Measurements from ENCODE around the gene ZRANB1.

ZRANB1 gene

DNA sequence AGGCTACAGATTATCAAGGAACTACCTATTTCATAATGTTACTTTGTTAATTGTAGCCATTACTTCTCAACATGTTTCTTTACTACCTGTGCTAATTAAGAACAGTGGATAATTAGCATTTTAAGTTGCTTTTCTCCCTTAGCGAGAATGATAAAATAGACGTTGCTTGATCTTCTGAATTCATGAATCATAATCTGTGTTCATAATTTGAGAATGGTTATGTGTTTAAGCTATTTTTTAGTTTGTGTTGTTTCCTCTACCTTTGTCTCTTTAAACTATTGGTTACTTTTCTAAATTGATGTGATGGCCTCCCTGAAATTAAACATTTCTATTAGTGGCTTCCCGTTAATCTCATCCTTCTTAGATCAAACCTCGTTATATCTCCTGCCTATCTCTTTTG lies at the start of gene ZRANB1:
Gene ZRANB1 (plus strand): TSS at position 301 of the 400 bp plus-strand sequence. CDS start 371 bp downstream, outside the sequence.
- no peaks in the 10 kb centered on the region for H3K36me3 ChIP-seq (ENCODE audit: control insufficient read depth, insufficient read depth, low read length)
- H3K9ac ChIP-seq (ENCODE audit: low read length), result no peak within 1 kb of the TSS
- no peaks in the 10 kb centered on the region for H3K4me1 ChIP-seq (ENCODE audit: control insufficient read depth, insufficient read depth, low read length)
- H3K27me3 ChIP-seq (ENCODE audit: control insufficient read depth, insufficient read depth, low read length), result no peaks in the 10 kb centered on the region
- H3K9me3 ChIP-seq (ENCODE audit: control insufficient read depth, low read length), result no peaks in the 10 kb centered on the region
- H3K4me3 ChIP-seq (ENCODE audit: low read length), result no peak within 1 kb of the TSS

DNA sequence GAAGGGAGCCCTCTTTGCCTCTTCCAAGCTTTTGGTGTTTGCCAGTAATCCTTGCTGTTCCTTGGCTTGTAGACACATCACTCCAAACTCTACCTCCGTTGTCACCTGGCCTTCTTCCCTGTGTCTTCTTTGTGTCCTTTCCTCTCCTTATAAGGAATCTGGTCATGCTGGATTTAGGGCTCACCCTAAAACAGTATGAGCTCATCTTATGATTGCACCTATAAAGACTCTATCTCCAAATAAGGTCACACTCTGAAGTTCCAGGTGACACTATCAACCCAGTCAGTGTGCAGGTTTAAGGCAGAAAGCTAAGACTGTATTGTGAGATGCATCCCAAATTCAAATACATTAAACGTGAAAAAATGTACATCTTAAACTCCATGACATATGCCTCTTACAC lies 49.0 kb upstream of the ZRANB1 start:
- no peaks in the 10 kb centered on the region for H3K9me3 ChIP-seq (ENCODE audit: control insufficient read depth, low read length)
- H3K9ac ChIP-seq (ENCODE audit: low read length), result no peak overlapping the region
- H3K4me1 ChIP-seq (ENCODE audit: control insufficient read depth, insufficient read depth, low read length), result no peaks in the 10 kb centered on the region
- no peaks in the 10 kb centered on the region for H3K36me3 ChIP-seq (ENCODE audit: control insufficient read depth, insufficient read depth, low read length)
- H3K4me3 ChIP-seq (ENCODE audit: low read length), result no peak overlapping the region
- no peaks in the 10 kb centered on the region for H3K27me3 ChIP-seq (ENCODE audit: control insufficient read depth, insufficient read depth, low read length)

- H3K4me1 ChIP-seq (ENCODE audit: control insufficient read depth, insufficient read depth, low read length), result no peaks in the 10 kb centered on the region
- no peak overlapping the region for H3K4me3 ChIP-seq (ENCODE audit: low read length)
- H3K9me3 ChIP-seq (ENCODE audit: control insufficient read depth, low read length), result no peaks in the 10 kb centered on the region
- H3K9ac ChIP-seq (ENCODE audit: low read length), result no peak overlapping the region
- no peaks in the 10 kb centered on the region for H3K36me3 ChIP-seq (ENCODE audit: control insufficient read depth, insufficient read depth, low read length)
- H3K27me3 ChIP-seq (ENCODE audit: control insufficient read depth, insufficient read depth, low read length), result no peaks in the 10 kb centered on the region
Measured at GRCh38 chr10:124894569-124895215, 47.2 kb upstream of the ZRANB1 start.

- H3K27me3 ChIP-seq (ENCODE audit: control insufficient read depth, insufficient read depth, low read length), result no peaks in the 10 kb centered on the region
- no peaks in the 10 kb centered on the region for H3K9me3 ChIP-seq (ENCODE audit: control insufficient read depth, low read length)
- H3K9ac ChIP-seq (ENCODE audit: low read length), result no peak overlapping the region
- H3K4me1 ChIP-seq (ENCODE audit: control insufficient read depth, insufficient read depth, low read length), result no peaks in the 10 kb centered on the region
- H3K4me3 ChIP-seq (ENCODE audit: low read length), result no peak overlapping the region
- H3K36me3 ChIP-seq (ENCODE audit: control insufficient read depth, insufficient read depth, low read length), result no peaks in the 10 kb centered on the region
Measured at GRCh38 chr10:124896751-124897150, 45.2 kb upstream of the ZRANB1 start.

GRCh38 chr10:124898471-124898870 lies 43.5 kb upstream of the ZRANB1 start:
- no peak overlapping the region for H3K9ac ChIP-seq (ENCODE audit: low read length)
- H3K4me1 ChIP-seq (ENCODE audit: control insufficient read depth, insufficient read depth, low read length), result no peaks in the 10 kb centered on the region
- no peaks in the 10 kb centered on the region for H3K36me3 ChIP-seq (ENCODE audit: control insufficient read depth, insufficient read depth, low read length)
- H3K4me3 ChIP-seq (ENCODE audit: low read length), result no peak overlapping the region
- H3K9me3 ChIP-seq (ENCODE audit: control insufficient read depth, low read length), result no peaks in the 10 kb centered on the region
- H3K27me3 ChIP-seq (ENCODE audit: control insufficient read depth, insufficient read depth, low read length), result no peaks in the 10 kb centered on the region

DNA sequence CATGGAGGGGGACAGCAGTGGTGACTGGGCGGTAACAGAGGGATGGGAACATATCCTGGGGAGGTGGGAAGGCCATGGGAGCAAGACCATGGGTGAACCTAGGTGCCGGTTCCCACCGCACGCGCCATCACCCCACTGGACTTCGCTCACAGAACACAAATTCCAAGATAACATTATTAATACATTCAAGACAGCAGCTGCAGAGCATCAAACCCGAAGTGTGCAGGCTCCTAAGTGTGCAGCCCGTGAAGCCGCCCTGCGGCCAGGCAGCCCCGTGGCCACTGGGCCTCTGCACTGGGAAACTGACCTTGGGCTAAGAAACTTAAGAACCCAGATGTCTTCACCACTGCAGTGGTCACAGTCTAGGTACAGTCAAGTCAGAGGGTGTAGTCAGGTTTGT lies 42.8 kb upstream of the ZRANB1 start:
- Histone ChIP-seq H3K4me1 (ENCODE audit: control insufficient read depth, insufficient read depth, low read length) (no peaks in the 10 kb centered on the region), H3K36me3 (ENCODE audit: control insufficient read depth, insufficient read depth, low read length) (no peaks in the 10 kb centered on the region), H3K27me3 (ENCODE audit: control insufficient read depth, insufficient read depth, low read length) (no peaks in the 10 kb centered on the region), H3K9me3 (ENCODE audit: control insufficient read depth, low read length) (no peaks in the 10 kb centered on the region), H3K4me3 (ENCODE audit: low read length) (no peak overlapping the region), H3K9ac (ENCODE audit: low read length) (no peak overlapping the region)

GRCh38 chr10:124902462-124902861 lies 39.5 kb upstream of the ZRANB1 start:
- no peak overlapping the region for H3K9ac ChIP-seq (ENCODE audit: low read length)
- no peaks in the 10 kb centered on the region for H3K9me3 ChIP-seq (ENCODE audit: control insufficient read depth, low read length)
- no peaks in the 10 kb centered on the region for H3K27me3 ChIP-seq (ENCODE audit: control insufficient read depth, insufficient read depth, low read length)

GRCh38 chr10:124903111-124903510 lies 38.8 kb upstream of the ZRANB1 start:
- H3K36me3 ChIP-seq (ENCODE audit: control insufficient read depth, insufficient read depth, low read length), result no peaks in the 10 kb centered on the region
- no peaks in the 10 kb centered on the region for H3K9me3 ChIP-seq (ENCODE audit: control insufficient read depth, low read length)
- no peak overlapping the region for H3K4me3 ChIP-seq (ENCODE audit: low read length)

More at GRCh38 chr10:124902462-124902861, 39.5 kb upstream of the ZRANB1 start:
- Histone ChIP-seq H3K4me3 (ENCODE audit: low read length) (no peak overlapping the region), H3K36me3 (ENCODE audit: control insufficient read depth, insufficient read depth, low read length) (no peaks in the 10 kb centered on the region), H3K4me1 (ENCODE audit: control insufficient read depth, insufficient read depth, low read length) (no peaks in the 10 kb centered on the region)

GRCh38 chr10:124904796-124905195 lies 37.1 kb upstream of the ZRANB1 start:
- H3K36me3 ChIP-seq (ENCODE audit: control insufficient read depth, insufficient read depth, low read length), result no peaks in the 10 kb centered on the region
- H3K27me3 ChIP-seq (ENCODE audit: control insufficient read depth, insufficient read depth, low read length), result no peaks in the 10 kb centered on the region
- no peaks in the 10 kb centered on the region for H3K4me1 ChIP-seq (ENCODE audit: control insufficient read depth, insufficient read depth, low read length)
- H3K9me3 ChIP-seq (ENCODE audit: control insufficient read depth, low read length), result no peaks in the 10 kb centered on the region
- no peak overlapping the region for H3K9ac ChIP-seq (ENCODE audit: low read length)
- H3K4me3 ChIP-seq (ENCODE audit: low read length), result no peak overlapping the region

More at GRCh38 chr10:124903111-124903510, 38.8 kb upstream of the ZRANB1 start:
- Histone ChIP-seq H3K27me3 (ENCODE audit: control insufficient read depth, insufficient read depth, low read length) (no peaks in the 10 kb centered on the region), H3K9ac (ENCODE audit: low read length) (no peak overlapping the region), H3K4me1 (ENCODE audit: control insufficient read depth, insufficient read depth, low read length) (no peaks in the 10 kb centered on the region)

DNA sequence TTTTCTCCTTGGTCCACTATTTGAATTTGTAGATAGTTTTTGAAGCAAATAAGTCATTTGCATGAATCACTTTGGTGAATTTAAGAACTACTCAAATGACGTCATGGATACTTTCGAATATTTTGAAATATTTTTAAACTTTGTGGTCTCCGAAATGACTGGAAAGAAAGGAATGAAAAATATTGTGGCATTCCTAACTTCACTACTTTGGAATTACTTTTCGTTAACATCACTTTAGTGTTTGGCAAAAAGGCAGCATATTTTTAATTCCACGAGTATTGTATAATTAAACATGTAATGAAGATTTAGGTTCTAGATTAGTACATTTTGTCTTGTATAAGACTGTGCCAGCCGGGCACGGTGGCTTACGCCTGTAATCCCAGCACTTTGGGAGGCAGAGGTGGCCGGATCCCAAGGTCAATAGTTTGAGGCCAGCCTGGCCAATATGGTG lies 35.3 kb upstream of the ZRANB1 start:
- Histone ChIP-seq H3K4me3 (ENCODE audit: low read length) (no peak overlapping the region), H3K36me3 (ENCODE audit: control insufficient read depth, insufficient read depth, low read length) (no peaks in the 10 kb centered on the region), H3K9ac (ENCODE audit: low read length) (no peak overlapping the region), H3K4me1 (ENCODE audit: control insufficient read depth, insufficient read depth, low read length) (no peaks in the 10 kb centered on the region), H3K9me3 (ENCODE audit: control insufficient read depth, low read length) (no peaks in the 10 kb centered on the region), H3K27me3 (ENCODE audit: control insufficient read depth, insufficient read depth, low read length) (no peaks in the 10 kb centered on the region)

GRCh38 chr10:124909563-124909962 lies 32.4 kb upstream of the ZRANB1 start:
- H3K36me3 ChIP-seq (ENCODE audit: control insufficient read depth, insufficient read depth, low read length), result no peaks in the 10 kb centered on the region
- H3K9me3 ChIP-seq (ENCODE audit: control insufficient read depth, low read length), result no peaks in the 10 kb centered on the region
- no peaks in the 10 kb centered on the region for H3K27me3 ChIP-seq (ENCODE audit: control insufficient read depth, insufficient read depth, low read length)
- no peak overlapping the region for H3K4me3 ChIP-seq (ENCODE audit: low read length)
- no peaks in the 10 kb centered on the region for H3K4me1 ChIP-seq (ENCODE audit: control insufficient read depth, insufficient read depth, low read length)
- no peak overlapping the region for H3K9ac ChIP-seq (ENCODE audit: low read length)

GRCh38 chr10:124911124-124912067 lies 30.5 kb upstream of the ZRANB1 start:
- no peaks in the 10 kb centered on the region for H3K9me3 ChIP-seq (ENCODE audit: control insufficient read depth, low read length)
- H3K36me3 ChIP-seq (ENCODE audit: control insufficient read depth, insufficient read depth, low read length), result no peaks in the 10 kb centered on the region
- no peak overlapping the region for H3K4me3 ChIP-seq (ENCODE audit: low read length)
- H3K27me3 ChIP-seq (ENCODE audit: control insufficient read depth, insufficient read depth, low read length), result no peaks in the 10 kb centered on the region
- H3K4me1 ChIP-seq (ENCODE audit: control insufficient read depth, insufficient read depth, low read length), result peaks cover 6% of the 10 kb centered on the region
- H3K9ac ChIP-seq (ENCODE audit: low read length), result no peak overlapping the region
